C4-2B (cell line): ENCODE data around the gene VPS54.

Experiments used
- ZFX ChIP-seq: fragments of 450-650 bp; IDR thresholded peaks from 2 replicates; pipeline ENCODE4 v1.6.1; 2017
- TF ChIP-seq, protein P1 (sequence below): fragments of 450-650 bp; conservative IDR thresholded peaks from 2 replicates; pipeline ENCODE4 v1.5.1; 2017; ENCODE audit warnings: mild to moderate bottlenecking

DNA sequence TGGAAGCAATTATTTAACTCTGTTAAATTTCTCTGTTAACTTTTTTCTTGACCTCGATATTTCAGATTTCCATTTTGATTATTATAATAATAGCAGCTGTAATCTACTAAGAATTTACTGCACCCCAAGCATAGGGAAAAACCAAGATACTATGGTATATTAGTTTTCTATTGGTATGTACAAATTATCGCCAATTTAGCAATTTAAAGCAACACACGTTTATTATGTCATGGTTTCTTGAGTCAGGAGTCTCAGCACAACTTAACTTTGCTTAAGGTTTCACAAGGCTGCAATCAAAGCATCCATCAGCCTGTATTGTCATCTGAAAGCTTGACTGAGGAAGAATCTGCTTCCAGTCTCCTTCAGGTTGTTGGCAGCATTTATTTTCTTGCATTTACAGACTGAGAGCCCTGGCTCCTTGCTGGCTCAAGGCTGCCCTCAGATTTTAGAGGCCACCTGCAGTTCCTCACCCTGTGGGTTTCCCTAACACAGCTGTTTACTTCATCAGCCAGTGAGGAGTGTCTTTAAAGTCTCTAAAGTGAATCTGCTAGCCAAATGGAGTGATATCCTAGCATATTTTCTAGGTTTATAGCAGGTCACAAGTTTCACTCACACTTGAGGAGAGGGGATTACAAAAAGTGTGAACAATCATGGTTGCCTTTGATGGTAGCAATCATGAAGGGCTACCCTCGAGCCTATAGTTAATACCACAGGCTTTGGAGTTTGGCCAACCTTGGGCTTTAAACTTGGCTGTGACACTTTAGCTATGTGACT lies 4.4 kb upstream of the VPS54 start:
- TF ChIP-seq, protein P1, sequence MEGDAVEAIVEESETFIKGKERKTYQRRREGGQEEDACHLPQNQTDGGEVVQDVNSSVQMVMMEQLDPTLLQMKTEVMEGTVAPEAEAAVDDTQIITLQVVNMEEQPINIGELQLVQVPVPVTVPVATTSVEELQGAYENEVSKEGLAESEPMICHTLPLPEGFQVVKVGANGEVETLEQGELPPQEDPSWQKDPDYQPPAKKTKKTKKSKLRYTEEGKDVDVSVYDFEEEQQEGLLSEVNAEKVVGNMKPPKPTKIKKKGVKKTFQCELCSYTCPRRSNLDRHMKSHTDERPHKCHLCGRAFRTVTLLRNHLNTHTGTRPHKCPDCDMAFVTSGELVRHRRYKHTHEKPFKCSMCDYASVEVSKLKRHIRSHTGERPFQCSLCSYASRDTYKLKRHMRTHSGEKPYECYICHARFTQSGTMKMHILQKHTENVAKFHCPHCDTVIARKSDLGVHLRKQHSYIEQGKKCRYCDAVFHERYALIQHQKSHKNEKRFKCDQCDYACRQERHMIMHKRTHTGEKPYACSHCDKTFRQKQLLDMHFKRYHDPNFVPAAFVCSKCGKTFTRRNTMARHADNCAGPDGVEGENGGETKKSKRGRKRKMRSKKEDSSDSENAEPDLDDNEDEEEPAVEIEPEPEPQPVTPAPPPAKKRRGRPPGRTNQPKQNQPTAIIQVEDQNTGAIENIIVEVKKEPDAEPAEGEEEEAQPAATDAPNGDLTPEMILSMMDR = no peak
- no peak for TF ChIP-seq ZFX
